ENCODE measurements around the gene MNT. TPM values are rescaled to one million over a fixed set of nuclear protein-coding genes. Genes with fewer than 3 reads are reported as not detected.

MNT gene
- polyA plus RNA-seq, 1 donor: 20.3 TPM

DNA sequence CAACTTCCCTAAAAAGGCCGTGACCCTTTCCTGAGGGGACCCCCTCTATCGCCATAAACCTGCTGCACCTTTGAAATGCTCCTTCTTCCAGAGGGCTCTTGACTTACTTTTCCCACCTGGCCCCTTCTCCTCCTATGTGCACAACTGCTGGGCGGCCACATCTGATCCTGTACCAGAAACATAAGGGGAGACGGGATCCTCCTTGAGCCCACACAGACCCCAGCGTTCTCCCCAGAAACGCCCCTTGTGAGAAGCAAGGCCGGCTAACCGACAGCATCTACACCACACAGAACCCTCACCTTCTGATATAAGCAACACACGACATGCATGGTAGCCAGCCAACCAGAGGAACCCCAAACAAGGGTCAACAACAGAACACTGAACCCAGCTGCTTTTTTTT, 14.2 kb upstream of the MNT start:
- DNase-seq: no peak

DNA sequence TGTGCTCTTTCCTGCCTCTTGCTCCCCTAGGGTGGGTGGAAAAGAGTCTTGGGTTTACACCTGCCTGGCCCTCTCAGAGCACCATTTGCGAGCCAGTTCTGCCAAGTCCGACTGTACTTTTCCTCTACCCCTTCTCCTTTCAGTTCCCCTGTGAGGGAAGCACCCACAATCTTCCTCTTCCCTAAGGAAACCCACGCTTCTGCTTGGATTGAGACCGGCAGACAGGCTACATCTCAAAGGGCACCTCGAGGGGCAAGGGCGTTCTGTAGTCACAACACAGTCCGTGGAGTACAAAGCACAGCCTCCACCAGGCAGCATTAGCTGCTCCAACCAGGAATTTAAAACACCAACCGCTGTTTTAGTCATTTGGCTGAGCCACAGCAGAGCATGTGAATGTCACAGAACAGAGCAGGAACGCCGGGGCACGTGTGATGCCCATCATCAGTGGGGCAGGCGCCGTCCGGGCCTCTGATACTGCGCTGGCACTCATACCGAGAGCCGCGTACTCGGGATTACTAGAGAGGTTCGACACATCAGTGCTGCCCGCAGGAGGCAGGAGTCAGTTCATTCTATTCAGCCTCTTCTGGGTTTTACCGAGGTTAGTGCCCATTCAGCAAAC, 13.7 kb upstream of the MNT start:
- no peak for DNase-seq

DNA sequence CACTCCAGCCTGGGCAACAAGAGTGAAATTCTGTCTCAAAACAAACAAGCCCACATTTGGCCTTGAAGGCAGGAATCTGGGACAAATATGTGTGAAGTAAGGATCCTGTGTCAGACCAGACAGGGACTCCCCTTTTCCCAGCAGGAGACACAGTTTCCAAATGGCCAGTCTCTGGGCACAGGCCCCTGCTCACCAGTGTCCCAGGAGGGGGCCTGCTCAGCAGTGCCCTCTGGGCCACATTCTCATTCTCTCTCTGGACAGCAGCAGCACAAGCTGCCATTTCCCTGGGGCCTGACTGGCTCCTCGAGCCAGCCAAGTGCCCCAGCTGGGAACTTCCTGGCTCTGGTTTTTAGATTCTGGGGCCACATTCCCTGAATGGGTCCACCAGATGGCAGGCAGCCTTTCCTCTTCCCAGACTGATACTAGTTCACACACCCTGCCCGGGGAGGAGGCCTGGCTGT, 11.7 kb upstream of the MNT start:
- no peak for DNase-seq

DNA sequence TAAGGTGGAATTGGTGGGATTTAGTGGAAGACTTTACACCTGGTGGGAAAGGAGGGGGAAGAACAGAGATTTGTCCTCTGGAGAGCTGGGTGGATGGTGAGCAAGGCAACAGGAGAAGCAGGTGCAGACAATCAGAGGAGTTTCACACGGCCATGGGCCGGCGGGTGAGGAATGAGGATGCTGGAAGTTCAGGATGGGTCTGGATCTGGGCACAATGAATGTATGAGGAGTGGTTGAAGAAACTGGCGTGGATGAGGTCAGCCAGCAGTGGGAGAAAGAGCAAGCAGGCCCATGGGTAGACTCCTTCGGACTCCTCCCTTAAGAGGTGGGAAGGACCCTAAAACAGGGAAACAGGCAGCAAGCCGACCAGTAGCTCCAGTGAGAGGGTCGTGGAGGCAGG, 10.1 kb upstream of the MNT start:
- no peak for DNase-seq

DNA sequence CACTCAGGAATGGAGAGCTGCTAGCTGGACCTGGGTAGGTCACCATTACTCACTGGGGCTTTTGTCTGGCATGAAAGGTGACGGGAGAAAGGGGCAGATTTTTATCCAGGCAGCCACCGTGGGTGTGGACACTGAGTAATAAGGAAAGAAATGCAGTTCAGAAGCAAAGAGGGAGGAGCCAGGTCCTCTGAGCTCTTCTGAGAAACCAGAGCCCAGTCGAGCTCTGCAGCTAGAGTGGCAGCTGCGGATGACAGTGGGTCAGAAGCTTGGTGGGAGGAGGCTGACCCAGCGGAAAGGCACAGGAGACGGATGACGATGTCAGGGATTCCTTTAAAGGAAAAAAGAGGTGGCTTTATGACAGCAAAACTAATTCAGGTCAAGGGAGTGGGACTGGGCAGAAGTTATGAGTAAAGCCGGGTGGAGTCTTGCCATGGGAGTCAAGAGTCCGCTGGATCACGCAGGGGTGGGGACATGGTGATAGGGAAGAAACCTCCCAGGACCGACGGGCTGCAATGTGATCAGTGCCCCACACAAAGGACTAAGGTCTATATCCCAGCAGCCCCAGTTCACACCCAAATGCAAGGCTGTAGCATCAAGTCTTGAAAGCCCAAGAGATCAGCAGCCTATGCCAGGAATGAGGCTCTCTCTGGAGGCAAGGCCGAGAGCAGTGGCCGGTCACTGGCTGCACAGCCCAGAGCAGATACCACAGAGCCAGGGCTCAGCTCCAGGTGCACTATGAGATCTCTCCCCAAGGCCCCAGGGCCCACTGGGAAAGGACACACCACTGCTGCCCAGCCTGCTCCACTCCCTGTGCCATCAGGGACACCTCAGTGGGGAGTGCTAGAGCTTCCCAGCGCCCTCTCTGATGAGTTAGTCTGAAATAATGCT, 6.3 kb upstream of the MNT start:
- DNase-seq: peak; percentile 74

DNA sequence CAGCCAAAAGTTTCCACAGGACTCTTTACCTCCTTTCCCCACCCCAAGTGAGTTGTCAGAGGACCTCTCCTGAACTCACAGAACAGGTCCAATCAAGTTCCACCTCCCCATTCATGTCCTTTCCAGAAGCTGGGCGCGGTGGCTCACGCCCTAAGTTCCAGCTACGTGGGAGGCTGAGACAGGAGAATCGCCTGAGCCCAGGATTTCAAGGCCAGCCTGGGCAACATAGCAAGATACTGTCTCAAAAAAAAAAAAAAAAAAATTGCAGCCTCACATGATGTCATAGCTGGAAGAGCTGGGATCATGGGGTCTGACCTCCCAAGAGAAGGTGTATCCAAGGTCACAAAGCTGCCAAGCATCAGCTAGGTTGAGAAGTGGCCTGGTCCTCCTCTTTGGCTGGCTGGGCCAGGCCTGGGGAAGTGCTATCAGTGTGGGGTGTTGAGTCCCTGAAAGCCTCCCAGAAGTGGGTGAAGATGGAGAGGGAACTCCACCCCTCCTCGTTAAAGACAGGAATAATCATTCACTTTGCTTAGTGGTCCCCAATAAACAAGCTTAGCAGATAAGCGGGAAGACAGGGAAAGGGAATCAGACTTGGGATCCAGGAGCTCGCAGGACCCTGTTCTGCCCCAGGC, 5.5 kb upstream of the MNT start:
- DNase-seq: no peak

DNA sequence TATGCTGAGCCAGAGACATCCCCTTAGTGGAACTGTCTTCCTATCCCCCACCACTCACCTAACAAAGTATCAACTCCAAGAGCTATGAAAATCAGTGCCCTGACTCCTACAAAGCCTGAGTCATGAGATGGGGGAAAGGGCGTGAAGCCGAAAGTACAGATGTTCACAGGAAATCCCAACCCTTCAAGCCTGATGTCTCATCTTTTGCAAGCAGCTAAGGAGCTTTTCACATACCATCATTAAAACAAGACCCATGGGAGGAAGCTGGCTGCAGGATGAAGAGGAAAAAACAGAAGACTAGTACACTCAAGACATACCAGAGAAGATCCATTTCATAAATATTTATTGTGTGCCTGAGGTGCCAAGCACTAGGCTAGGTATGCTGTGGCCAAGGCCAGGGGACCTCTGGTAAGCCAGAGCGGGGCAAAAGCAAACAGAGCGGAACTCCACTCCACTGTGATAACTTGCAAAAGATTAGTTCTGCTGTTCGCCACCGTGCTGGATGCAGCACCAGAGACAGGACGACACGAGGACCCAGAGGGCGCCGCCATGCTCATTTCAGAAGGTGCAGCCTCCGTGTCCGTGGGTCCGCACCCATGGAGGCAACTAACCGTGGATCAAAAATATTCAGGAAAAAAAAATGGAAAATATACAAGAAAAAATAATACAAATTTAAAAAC, 4.5 kb upstream of the MNT start:
- no peak for DNase-seq

DNA sequence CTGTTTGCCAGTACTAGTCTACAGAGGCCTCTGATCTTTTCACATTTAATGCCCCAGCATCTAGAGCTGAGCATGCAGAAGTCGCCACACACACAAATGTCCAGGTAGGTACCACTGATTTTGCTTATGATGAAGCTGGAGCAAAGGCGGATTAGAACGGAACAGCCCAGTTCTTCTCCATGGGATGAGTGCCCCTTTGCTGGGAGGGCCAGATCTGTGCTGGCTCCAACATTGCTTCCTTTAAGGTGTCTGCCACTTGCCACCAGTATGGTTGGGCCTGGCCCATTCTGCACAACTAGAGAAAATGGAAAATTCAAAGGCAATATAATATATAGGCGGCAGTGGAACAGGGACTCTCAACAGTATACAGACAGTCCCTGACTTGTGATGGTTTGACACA, 2.2 kb upstream of the MNT start:
- no peak for DNase-seq

DNA sequence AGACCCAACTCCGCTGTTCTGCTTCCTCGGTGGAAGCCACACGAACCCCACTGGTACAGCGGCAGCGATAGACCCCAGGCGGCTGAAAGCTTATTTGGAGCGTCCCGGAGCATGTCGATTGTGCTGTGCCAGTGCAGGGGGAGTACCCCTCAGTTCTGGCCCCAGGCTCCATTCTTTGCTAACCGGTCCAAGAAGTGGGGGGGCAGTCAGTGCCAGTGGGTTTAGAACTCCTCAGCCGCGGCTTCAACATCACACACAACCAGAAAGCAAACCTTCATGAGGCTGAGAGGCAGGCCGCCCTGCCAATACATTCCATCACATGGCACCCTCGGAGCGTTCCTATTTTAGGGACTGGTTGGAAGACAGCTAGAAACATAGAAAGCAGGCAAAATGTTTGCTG, 1.7 kb upstream of the MNT start:
- no peak for DNase-seq

DNA sequence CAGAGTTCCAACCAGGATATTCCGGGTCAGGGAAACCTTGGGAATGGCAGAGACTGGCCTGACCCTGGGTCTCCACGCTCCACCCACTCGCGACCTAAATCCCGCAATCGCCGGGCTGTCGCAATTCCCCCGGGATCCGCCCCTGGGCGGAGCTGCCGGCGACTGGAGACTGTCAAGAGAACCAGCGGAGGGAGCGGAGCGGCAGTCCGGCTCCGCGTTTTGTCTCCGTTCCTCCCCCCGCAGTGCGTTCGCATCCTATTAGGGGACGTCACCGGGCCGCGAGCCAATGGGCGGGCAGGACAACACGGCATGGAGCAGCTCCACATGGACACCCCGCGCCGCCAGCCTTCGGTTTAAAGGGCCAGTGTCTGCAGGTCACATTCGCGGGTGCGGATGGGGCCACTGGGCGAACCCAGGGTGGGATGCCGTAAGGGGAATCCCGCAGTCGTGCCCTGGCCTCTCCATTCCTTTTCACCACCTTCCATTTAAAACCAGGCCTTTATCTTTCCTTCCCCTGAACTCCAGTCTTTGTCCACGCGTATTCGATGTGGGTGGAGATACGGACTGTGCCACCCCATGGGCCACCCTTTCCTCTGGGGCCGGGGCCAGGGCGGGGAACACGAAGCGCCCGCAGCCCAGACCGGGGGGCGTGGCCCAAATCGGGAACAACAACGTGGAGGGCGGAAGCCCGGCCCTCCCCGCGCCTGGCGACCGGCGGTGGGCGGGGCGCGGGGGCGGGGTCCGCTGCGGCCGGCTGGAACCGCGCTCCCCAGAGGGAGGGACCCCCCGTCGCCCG, 764 bp upstream of the MNT start:
- peak; percentile 99 for DNase-seq

DNA sequence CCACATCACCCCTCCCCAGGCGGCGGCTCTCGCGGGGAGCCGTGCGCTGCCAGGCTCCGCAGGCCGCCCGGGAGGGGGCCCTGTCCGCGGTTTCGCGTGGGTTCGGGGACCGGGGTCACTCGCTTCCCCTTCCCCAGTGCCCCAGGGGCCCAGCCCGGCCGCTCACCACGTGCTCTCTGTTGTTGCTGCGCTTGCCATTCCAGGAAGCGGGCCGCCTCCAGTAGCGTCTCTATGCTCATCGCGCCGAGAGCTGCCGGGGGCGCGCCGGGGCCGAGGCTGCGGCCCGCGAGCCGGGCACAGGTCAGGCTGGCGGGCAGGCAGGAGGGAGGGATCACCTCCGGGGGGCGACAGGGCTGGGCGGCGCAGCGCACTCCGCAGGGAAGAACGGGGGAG, 390 bp downstream of the MNT start:
- DNase-seq: no peak

DNA sequence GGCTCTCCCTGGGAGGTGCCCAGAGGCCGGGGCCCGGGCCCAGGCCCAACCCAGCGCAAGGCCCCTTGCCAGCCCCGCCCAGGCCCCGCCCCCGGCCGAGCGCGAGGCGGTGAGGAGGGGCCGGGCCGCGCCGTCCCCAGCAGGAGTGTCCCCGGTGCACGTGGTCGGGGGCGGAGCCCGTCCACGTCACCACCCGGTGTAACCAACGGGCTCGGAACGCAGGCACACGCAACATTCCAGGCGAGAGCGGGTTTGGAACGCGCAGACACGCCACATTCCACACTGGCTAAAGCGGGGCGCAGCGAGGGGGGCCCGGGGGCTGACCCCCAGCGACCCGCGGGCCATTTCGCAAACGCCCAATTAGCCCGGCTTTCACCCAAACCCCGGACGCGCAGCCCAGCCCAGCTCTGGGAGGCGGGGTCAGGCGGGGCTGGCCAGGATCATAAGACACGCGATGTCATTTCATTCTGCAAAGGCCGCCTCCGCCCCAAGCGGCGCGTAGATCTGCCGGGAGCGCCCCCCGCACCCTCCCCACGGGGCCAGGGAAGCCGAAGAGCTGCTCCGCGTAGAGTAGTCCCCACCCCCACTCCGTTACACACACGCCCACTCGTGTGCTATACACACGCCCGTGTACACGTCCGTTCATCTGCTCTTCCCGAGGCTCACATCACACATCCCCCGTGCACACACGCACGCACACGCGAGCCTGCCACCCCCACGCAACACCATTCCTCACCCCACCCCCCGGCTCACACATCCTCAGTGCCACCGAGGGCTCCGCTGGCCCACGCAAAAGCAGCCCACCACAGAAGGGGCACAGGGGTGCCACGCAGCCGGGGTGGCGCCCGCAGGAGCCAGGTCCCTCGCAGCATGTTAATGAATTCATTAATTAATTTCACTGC, 1.0 kb downstream of the MNT start:
- DNase-seq: peak; percentile 98

DNA sequence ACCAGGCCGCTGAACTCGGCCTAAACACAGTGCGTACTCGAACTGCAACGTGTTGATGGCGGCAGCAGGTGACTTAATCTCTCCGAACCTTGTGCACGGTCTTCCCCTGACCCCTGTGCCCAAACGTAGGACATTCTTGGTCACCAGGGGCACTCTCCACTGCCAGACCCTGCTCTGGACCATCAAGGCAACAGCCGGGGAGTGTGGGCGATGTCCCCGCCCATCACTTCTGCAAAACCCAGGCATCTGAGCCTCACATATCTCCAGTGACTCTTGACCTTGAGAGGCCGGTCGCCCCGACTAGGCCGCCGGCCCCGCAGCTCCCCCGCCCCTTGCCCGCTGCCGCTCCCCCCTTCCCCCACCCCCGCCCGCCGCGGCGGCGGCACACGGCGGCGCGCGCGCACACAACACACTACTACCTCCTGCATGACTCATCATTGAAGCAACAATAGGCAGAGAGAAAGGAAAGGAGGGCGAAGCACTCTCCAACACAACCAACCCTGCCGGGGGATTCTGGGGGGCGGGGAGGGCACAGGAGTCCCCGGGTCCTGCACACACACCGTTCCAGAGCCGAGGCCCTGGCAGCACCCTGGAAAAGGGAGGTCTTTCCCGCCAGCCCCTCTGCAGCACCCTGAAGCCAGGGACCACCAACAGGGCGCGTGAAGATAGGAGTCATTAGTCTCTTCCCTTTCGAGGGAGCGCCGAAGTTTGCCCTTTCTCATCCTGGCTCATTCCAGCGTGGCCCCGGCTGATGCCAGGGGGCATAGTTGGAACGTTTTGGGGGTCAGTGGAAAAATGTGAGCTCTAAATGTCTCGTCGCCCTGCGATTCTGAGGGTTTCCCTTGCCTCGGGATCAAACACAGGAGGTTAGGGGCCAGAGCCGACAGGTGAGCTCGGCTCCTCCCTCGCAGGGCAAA, 1.9 kb downstream of the MNT start:
- DNase-seq: no peak

DNA sequence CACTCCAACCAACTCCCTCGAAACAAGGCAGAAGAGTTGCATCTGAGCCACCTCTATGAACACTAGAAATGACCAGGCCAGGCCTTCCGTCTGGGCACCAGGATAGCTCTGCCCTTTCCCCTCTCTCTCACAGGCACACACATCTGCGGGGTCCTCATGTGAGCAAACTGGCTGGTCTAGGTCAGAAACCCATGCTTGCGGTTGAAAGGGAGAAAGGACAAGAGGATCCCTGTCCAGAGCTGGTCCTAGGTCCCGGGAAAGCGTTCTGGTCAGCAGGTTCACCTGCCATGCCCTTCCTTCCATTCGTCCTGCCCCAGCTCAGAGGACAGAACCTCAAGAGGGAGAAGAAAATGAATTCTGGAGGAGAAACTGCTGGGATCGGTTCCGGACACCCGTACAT, 2.7 kb downstream of the MNT start:
- DNase-seq: no peak

DNA sequence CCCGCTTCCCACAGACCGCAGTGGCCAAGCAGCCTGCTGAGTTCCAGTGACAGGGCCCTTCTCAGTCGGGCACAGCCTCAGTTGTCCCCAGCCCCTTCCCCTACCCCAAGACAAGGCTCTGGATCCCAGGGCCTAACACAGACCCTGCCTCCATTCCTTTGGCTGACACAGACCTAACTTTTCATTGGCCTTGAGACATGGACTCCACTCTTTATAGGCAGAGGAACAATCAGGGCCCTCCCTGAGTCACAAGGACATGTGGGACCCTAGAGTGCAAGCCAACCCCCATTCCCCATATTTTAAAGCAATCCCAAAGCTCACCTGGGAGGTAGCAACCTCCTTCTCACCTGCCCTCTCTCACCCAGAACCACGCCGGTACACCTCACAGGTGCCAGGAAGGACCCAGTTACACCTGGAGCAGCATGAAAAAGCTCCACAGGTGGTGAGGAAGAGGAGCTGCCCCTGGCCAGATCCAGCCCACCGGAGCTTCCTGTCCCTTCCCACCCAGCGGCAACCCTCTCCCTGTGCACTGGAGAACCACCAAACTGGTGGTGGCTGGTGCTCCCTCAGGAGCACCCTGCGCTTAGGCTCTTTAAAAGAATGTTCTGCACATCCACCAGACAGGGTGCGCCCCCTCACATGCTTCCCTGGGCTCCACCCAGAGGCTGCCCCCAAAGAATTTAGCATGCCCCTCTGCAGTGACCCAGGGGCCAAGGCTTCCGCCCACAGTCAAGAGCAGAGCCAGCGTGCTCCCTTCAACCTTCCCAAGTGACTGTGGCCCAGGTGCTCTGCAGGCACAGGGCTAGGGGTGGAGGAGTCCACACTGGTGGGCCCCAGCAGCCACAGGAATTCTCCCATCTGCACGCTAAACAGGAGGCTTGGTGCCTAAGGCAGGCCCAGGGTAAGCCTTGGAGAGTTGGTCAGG, 3.4 kb downstream of the MNT start:
- no peak for DNase-seq

DNA sequence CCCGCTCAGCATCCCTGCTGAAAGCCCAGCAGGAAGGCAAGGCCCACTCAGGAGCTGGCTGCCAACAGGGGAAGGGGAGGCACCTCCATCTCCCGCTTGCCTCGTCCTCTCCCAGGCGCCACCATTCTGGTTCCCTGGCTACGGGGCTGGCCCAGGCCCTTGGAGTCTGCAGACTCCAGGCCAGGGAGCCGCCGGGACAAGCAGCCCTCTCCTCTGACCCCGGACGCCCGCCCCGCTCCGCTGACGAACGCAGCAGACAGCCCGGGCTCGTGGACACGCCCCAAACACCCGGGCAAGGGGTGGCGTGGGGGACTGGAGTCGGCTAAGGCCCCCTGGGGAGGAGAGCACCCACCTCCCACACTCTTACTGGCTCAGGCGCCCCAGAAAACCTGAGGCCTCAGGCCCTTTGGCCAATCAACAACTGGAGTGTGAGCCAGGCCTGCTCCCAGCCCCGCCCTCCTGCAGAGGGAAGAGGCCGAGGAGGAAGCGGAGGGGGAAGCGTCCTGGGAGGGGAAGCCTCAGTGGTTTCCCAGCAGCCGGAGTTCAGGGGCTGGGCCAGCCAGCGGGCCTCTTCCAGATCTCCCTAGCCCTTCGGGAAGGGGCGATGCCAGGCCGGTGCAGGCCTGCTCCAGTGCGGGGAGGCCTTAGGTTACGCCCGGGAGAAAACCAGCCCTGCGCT, 4.2 kb downstream of the MNT start:
- peak; percentile 92 for DNase-seq

DNA sequence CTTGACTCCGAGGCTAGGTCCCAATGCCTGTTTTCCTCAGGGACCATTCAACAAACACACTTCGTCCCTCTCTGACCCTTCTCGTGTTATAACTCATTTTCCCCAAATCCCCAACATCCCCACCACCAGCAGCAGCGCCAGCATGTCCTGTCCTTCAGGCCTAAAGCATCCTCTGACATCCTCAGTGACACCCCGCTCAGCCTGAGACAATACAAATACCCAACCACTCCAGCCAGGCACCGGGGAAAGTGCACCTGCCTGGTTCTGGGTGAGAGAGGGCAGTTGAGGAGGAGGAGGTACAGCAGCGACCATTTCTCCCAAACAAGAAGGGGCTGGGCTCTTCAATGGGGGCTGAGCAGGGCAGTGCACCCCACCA, 4.7 kb downstream of the MNT start:
- no peak for DNase-seq

All from hindlimb muscle (tissue), 1 donor.